ENCODE results near the gene OR4C5.
"Not testable (repeated sequence)": the region's sequence is repeated elsewhere in the genome, so short reads cannot be mapped to it uniquely, and the experiment has no call there.

The OR4C5 gene

DNA sequence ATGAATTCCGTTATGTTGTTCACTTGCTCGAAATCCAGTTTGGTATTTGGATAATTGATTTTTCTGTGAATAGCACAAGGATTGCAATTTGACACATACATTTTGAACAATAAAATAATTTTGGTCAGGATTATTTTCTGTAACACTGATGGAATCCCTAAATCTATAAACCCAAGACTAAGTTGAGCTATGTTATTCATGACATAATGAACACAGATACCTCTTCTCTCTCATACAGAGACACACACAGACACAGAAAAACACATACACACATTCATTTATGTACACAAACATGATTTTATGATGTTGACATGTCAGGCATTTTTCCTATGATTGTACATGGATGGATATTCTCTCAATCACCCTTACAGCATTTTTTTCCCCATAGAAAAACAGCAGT is at the start of gene OR4C5:
Gene OR4C5, minus strand, starts transcription at position 101 of the 400 bp plus-strand sequence. Its CDS starts 0 bp downstream, at position 101.
- DNase-seq (ENCODE audit: low read depth, low spot score) = no peak

DNA sequence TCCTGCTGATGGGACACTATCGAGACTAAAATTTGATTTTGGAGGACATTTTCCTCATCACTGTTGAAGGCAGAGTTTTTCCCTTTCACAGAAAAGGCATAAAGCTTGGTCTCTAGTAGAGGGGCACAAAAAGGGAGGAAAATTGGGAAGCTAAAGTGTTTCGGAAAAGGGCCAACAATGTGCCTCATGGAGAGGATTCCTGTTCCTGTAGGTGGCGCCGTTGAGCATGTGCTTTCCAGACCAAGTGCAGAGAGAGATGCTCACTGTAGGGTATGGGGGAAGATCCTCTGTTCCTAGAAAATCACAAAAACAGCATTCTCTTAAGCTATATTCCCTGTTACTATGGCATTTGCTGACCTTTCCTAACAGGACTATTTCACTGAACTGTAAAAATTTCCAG is 18.4 kb upstream of the OR4C5 start:
- no peak for DNase-seq (ENCODE audit: low read depth, low spot score)

DNA sequence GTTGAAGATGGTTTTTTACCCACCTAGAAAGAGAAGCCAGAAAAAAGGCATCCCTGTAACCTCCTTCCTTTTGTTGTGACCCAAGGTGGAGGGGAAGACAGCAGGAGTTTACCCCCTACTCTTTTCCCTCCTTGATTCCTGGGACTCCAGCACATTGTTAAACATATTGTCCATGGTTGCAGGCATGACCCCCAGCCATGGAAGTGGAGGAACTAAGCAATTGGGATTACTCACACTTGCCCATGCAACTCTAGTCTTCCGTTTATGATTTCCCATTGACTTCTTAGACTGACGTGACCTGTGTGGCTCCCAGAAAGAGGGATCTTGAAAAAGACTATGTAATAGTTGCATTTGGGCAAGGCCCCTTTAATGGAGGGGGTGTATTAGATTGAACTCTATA is 17.9 kb upstream of the OR4C5 start:
- not testable (repeated sequence) for DNase-seq (ENCODE audit: low read depth, low spot score)

DNA sequence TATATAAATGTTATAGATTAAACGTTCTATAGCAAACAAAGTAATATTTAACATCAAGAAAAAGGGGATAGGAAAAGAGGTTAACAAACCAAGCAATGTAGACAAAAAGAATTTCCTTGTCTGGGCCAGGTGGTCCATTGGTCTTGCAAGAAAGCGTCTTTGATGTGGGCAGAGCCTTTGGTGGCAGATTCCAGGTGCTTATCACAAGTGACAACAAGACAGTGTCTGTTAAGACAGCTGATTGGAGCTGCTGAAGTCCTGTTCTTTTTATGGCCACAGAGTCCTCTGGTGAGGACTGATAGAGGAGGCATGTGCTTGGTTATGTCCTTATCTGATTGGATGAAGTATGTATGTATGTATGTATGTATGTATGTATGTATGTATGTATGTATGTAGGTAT is 5.0 kb downstream of the OR4C5 start:
- not testable (repeated sequence) for DNase-seq (ENCODE audit: low read depth, low spot score)

DNA sequence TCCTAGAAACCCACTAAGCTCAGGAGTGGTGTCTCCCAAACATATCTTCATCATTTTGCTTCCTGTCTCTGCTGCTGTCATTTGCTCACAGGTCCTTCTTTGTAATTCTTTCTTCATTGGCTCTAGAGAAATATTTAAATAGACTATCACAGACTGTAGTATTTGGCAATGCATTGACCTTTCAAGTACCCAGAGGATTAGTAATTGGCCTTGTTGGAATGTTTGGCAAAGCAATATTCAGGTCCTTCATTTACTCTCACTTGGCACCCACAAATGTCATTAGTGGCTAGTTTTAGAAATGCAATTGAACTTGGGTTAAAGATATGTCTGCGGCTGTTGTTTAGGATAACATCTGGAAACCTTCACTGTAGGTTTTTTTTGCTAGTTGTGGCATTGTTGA is 11.6 kb downstream of the OR4C5 start:
- no peak for DNase-seq (ENCODE audit: low read depth, low spot score)

DNA sequence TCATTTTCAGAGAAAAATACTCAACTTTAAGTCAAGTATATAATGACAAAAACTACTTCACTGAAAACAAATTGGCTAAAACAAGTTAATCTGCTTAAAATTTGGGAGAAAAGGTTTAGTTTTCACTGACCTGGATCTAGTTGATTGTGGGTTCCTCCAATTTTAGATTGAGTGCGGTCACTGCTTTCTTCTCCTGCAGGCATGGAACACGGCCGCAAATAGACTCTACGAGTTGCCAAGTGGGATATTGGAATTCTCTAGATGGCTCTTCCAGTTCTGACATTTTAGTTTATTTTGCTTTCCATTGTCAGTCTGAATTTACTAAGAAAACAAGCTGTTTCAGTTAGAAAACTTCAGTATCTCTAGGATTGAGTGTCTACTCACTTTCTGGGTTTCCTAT is 12.3 kb downstream of the OR4C5 start:
- DNase-seq (ENCODE audit: low read depth, low spot score) = no peak

DNA sequence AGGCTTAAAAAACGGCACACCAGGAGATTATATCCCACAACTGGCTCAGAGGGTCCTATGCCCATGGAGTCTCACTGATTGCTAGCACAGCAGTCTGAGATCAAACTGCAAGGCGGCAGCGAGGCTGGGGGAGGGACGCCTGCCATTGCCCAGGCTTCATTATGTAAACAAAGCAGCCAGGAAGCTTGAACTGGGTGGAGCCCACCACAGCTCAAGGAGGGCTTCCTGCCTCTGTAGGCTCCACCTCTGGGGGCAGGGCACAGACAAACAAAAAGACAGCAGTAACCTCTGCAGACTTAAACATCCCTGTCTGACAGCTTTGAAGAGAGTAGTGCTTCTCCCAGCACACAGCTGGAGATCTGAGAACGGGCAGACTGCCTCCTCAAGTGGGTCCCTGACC is 20.0 kb downstream of the OR4C5 start:
- not testable (repeated sequence) for DNase-seq (ENCODE audit: low read depth, low spot score)

DNA sequence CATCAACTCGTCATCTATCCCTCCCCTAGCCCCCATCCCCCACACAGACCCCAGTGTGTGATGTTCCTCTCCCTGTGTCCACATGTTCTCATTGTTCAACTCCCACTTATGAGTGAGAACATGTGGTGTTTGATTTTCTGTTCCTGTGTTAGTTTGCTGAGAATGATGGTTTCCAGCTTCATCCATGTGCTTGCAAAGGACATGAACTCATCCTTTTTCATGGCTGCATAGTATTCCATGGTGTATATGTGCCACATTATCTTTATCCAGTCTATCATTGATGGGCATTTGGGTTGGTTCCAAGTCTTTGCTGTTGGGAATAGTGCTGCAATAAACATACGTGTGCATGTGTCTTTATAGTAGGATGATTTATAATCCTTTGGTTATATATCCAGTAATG is 23.8 kb downstream of the OR4C5 start:
- not testable (repeated sequence) for DNase-seq (ENCODE audit: low read depth, low spot score)

DNA sequence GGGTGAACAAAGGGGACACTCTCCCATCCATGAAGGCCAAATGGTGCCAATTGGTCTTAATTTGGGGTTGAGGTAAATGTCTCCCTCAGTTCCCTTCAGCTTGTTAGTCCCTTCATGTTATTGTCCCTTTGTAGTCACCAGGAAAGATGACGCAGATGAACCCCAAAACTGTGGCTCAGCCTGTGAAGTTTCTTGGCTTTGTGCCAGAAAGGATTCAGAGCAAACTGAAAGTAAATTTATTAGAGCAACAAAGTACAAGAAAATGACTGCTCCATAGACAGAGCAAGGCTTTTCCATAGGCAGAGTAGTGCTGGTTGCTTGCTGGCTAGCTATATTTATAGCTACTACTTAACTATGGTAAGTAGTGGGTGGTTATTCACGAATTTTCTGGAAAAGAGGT is 24.8 kb downstream of the OR4C5 start:
- no peak for DNase-seq (ENCODE audit: low read depth, low spot score)

DNA sequence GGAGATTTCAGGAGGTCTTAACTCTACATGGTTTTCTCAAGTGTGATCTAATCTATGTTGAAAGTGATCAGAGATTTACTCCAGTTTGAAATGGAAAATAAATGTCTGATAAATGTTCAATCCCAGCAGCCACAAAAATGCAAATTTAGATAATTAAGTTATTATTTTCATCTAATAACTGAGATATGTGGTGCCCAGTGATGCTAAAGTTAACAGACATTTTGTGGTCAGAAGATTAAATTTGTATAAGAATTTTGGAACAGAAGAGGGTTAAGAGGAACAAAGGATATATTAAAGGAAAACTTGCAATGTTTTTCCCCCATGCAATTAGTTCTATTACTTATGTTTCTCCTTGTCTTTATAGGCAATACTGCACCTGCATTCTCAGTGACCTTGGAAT is 41.6 kb downstream of the OR4C5 start, which contains the start of gene OR4C3:
Gene OR4C3, plus strand, starts transcription at position 301 of the 400 bp plus-strand sequence. CDS start 102 bp downstream, outside the sequence.
- DNase-seq (ENCODE audit: low read depth, low spot score) = not testable (repeated sequence)

DNA sequence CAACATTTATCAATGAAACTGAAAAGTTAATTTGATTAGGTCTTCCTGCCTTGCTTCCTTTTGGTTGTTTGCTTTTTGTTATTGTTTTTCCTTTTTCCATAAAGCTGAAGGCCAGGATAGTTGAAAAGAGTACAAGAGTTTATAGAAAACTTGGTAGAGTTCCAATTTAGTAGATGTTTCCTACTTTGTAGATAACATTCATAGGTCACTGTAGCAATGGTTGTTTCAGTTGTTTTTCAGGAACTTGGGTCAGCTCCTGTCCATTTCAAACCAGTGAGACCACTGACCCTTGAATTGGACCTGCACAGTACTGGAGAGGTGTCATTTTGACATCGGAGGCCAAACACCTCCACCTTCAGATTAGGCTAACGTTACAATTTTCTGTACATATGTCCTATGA is 46.5 kb downstream of the OR4C5 start:
- not testable (repeated sequence) for DNase-seq (ENCODE audit: low read depth, low spot score)
